A673 (cell line): ENCODE results near the gene NLK.

Experiments used
- CTCF ChIP-seq: fragments of 300-800, 200-600 bp; sonication (generic); conservative IDR thresholded peaks from 2 replicates; pipeline ENCODE4 v1.5.1; 2017; ENCODE audit warnings: low read depth, mild to moderate bottlenecking, antibody characterized with exemption, low read length, moderate library complexity, mixed read lengths
- EZH2 ChIP-seq: fragments of 200-600 bp; sonication (generic); IDR thresholded peaks from 2 replicates; pipeline ENCODE4 v1.6.1; 2017; ENCODE audit warnings: borderline replicate concordance, low read depth, mild to moderate bottlenecking, mixed read lengths, antibody characterized with exemption, low read length; ENCODE audit not compliant: poor library complexity, severe bottlenecking

- TF ChIP-seq EZH2 = no peak
- TF ChIP-seq CTCF = no peak
Measured at GRCh38 chr17:28038802-28039201, 3.7 kb upstream of the NLK start.
